ENCODE measurements around the gene TRAPPC8. TPM values are rescaled to one million over a fixed set of nuclear protein-coding genes. Genes with fewer than 3 reads are reported as not detected.

TRAPPC8 gene
- total RNA-seq, 1 donor from 2014 or later = 51.5 TPM

DNA sequence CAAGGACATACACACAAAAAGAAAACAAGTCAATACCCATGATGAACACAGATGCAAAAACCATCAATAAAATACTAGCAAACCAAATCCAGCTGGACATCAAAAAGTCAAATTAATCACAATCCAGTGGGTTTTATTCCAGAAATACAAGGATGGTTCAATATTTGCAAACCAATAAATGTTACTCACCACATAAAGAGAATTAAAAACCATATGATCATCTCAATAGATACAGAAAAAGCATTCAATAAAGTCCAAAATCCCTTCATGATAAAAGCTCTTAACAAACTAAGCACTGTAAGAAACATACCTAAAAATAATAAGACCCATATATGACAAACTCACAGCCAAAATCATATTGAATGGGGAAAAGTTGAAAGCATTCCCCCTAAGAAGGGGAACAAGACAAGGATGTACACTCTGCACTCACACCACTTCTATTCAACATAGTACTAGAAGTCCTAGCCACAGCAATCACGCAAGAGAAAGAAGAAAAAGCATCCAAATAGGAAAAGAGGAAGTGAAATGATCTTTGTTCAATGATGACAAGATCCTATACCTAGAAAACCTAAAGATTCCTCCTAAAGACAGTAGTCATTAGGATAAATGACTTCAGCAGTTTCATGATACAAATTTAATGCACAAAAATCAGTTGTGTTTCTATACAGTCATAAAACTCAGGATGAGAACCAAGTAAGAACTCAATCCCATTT, 62.6 kb downstream of the TRAPPC8 start:
- DNase-seq (ENCODE audit: low spot score) = no peak
- TF ChIP-seq CTCF (IDR thresholded peaks at IDR 0.05) (no peak), EZH2 (IDR thresholded peaks at IDR 0.05) (no peak), EZH2phosphoT487 (IDR thresholded peaks at IDR 0.05) (no peak)
- no peaks in the 10 kb centered on the region for H3K4me1 Mint-ChIP-seq
- H3K27me3 Mint-ChIP-seq (ENCODE audit: insufficient read depth, low read depth) = peaks cover 2% of the 10 kb centered on the region
- peaks cover 31% of the 10 kb centered on the region for H3K9me3 Mint-ChIP-seq
- Histone ChIP-seq H3K4me1 (no peaks in the 10 kb centered on the region), H3K79me2 (ENCODE audit: low read depth) (peaks cover 36% of the 10 kb centered on the region), H2AFZ (replicated peaks) (no peak overlapping the region), H3K36me3 (peaks cover 23% of the 10 kb centered on the region), H3K4me2 (no peak overlapping the region), H3K9me3 (ENCODE audit: low read depth) (no peaks in the 10 kb centered on the region), H3K27ac (no peak overlapping the region), H4K20me1 (ENCODE audit: low read depth) (no peaks in the 10 kb centered on the region), H3K4me3 (no peak overlapping the region), H3K9ac (no peak overlapping the region), H3K27me3 (no peaks in the 10 kb centered on the region), H3F3A (ENCODE audit: low read depth) (no peaks in the 10 kb centered on the region)
- no peak overlapping the region for H3K27ac Mint-ChIP-seq
- no peak overlapping the region for H3K4me3 Mint-ChIP-seq
- H3K36me3 Mint-ChIP-seq = peaks cover 68% of the 10 kb centered on the region

- Histone ChIP-seq H3K27ac (no peak overlapping the region), H3K27me3 (no peaks in the 10 kb centered on the region), H3K4me2 (no peak overlapping the region), H3K9me3 (ENCODE audit: low read depth) (no peaks in the 10 kb centered on the region), H3K9ac (no peak overlapping the region), H3K36me3 (peaks cover 18% of the 10 kb centered on the region), H3K4me1 (no peaks in the 10 kb centered on the region), H3F3A (ENCODE audit: low read depth) (no peaks in the 10 kb centered on the region), H3K79me2 (ENCODE audit: low read depth) (peaks cover 36% of the 10 kb centered on the region), H4K20me1 (ENCODE audit: low read depth) (no peaks in the 10 kb centered on the region), H3K4me3 (no peak overlapping the region), H2AFZ (replicated peaks) (no peak overlapping the region)
- DNase-seq (ENCODE audit: low spot score) = no peak
- H3K4me1 Mint-ChIP-seq = no peaks in the 10 kb centered on the region
- TF ChIP-seq EZH2 (IDR thresholded peaks at IDR 0.05) (no peak), CTCF (IDR thresholded peaks at IDR 0.05) (no peak), EZH2phosphoT487 (IDR thresholded peaks at IDR 0.05) (no peak)
- H3K9me3 Mint-ChIP-seq = peaks cover 31% of the 10 kb centered on the region
- H3K36me3 Mint-ChIP-seq = peaks cover 65% of the 10 kb centered on the region
- peaks cover 2% of the 10 kb centered on the region for H3K27me3 Mint-ChIP-seq (ENCODE audit: insufficient read depth, low read depth)
- no peak overlapping the region for H3K4me3 Mint-ChIP-seq
- no peak overlapping the region for H3K27ac Mint-ChIP-seq
Observed at GRCh38 chr18:31878358-31878757, 64.6 kb downstream of the TRAPPC8 start.

GRCh38 chr18:31877900-31878299, 65.0 kb downstream of the TRAPPC8 start:
- Histone ChIP-seq H2AFZ (replicated peaks) (no peak overlapping the region), H3K27me3 (no peaks in the 10 kb centered on the region), H3K36me3 (peaks cover 18% of the 10 kb centered on the region), H3K79me2 (ENCODE audit: low read depth) (peaks cover 36% of the 10 kb centered on the region), H3K9me3 (ENCODE audit: low read depth) (no peaks in the 10 kb centered on the region), H3K9ac (no peak overlapping the region), H3F3A (ENCODE audit: low read depth) (no peaks in the 10 kb centered on the region), H3K27ac (no peak overlapping the region), H3K4me2 (no peak overlapping the region), H3K4me3 (no peak overlapping the region), H4K20me1 (ENCODE audit: low read depth) (no peaks in the 10 kb centered on the region), H3K4me1 (no peaks in the 10 kb centered on the region)
- H3K9me3 Mint-ChIP-seq = peaks cover 31% of the 10 kb centered on the region
- no peak for DNase-seq (ENCODE audit: low spot score)
- no peak for TF ChIP-seq EZH2phosphoT487 (IDR thresholded peaks at IDR 0.05)
- no peak for TF ChIP-seq EZH2 (IDR thresholded peaks at IDR 0.05)
- no peak for TF ChIP-seq CTCF (IDR thresholded peaks at IDR 0.05)
- H3K27me3 Mint-ChIP-seq (ENCODE audit: insufficient read depth, low read depth) = peaks cover 2% of the 10 kb centered on the region
- H3K4me1 Mint-ChIP-seq = no peaks in the 10 kb centered on the region
- H3K27ac Mint-ChIP-seq = no peak overlapping the region
- H3K36me3 Mint-ChIP-seq = peaks cover 65% of the 10 kb centered on the region
- no peak overlapping the region for H3K4me3 Mint-ChIP-seq

All from neural progenitor cell (in vitro differentiated cells).